Sigmoid colon (tissue), 4 donors: Measurements from ENCODE around the gene SBF2.
A peak's percentile ranks its signal among the peaks of the same experiment; 100 is the strongest.

ENCODE experiments used
- POLR2A ChIP-seq, 2 donors: fragments of 450-650 bp; IDR thresholded peaks; one replicate each; pipeline ENCODE4 v1.6.1; 2016; ENCODE audit warnings: antibody characterized with exemption in 2 of 2, mild to moderate bottlenecking in 2 of 2, moderate library complexity in 2 of 2
- POLR2AphosphoS5 ChIP-seq, 4 donors: sonication (generic); formaldehyde crosslinking; IDR thresholded peaks; one replicate each; pipeline ENCODE4 v1.6.1; 2017; ENCODE audit warnings: antibody characterized with exemption in 4 of 4
- TF ChIP-seq, protein P1 (sequence below), 4 experiments: fragments of 450-650 bp in 3 of 4; fragments of 200-600 bp in 1 of 4; IDR thresholded peaks; one replicate each; pipeline ENCODE4 v1.5.1; 2016 to 2019; ENCODE audit warnings: antibody characterized with exemption in 4 of 4, mild to moderate bottlenecking in 3 of 4, moderate library complexity in 2 of 4

DNA sequence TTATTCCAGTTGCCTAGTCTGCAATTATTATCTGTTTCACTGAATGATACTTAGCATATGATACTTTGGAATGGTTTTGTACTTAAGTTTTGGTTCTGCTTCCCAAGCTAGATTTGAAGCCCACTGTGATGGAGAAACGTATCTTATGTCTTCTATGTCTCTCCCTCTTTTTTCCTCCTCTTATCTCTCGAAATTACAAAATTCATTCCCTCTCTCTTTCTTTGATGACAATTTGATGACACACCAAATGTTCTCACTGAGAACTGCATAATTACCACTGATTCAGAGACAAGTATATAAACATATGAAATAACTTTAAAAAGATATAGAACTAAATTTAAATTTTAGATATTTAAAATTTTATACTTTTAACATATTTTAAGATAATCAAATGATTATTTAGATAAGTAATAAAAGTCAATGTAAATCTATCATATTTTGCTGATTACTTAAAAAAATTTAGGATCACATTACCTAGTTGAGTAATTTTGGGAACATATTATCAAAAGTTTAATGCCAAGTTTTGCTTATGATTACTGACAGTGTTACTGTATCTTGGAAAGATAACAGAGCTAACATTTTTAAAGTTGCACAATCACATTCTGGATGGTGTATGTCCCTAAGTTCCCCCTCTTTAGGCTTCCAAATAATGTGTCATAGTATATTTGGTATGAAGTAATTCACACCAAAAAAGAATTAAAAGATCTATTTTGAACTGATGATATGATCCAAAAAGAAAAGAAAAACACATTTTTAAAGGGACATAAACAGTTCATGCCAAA is 255.3 kb downstream of the SBF2 start:
- TF ChIP-seq, protein P1, sequence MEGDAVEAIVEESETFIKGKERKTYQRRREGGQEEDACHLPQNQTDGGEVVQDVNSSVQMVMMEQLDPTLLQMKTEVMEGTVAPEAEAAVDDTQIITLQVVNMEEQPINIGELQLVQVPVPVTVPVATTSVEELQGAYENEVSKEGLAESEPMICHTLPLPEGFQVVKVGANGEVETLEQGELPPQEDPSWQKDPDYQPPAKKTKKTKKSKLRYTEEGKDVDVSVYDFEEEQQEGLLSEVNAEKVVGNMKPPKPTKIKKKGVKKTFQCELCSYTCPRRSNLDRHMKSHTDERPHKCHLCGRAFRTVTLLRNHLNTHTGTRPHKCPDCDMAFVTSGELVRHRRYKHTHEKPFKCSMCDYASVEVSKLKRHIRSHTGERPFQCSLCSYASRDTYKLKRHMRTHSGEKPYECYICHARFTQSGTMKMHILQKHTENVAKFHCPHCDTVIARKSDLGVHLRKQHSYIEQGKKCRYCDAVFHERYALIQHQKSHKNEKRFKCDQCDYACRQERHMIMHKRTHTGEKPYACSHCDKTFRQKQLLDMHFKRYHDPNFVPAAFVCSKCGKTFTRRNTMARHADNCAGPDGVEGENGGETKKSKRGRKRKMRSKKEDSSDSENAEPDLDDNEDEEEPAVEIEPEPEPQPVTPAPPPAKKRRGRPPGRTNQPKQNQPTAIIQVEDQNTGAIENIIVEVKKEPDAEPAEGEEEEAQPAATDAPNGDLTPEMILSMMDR (IDR thresholded peaks at IDR 0.05) = no peak
- no peak for TF ChIP-seq POLR2A (IDR thresholded peaks at IDR 0.05)
- TF ChIP-seq POLR2AphosphoS5 (IDR thresholded peaks at IDR 0.05) = peak in 2 of 4 donors; percentile 29 to 35
